Endothelial cell of umbilical vein (primary cell): ENCODE measurements around the gene AGK. TPM values are rescaled to one million over a fixed set of nuclear protein-coding genes. Genes with fewer than 3 reads are reported as not detected.

ENCODE experiments used
- BruUV-seq: library from RNA; stranded (reverse); fragments of 400-500 nt; replicated peaks from 2 replicates; lab custom pipeline; 2021; lab: Mats Ljungman, UMichigan
- CTCF ChIA-PET: fragments of 300-600, 350-600 bp; sonication (Branson Sonifier 250); formaldehyde crosslinking; loops from one replicate; lab custom pipeline; 2021; ENCODE audit warnings: antibody characterized with exemption, inconsistent platforms; lab: Charles Lee
- POLR2A ChIA-PET: fragments of 300-600, 350-600 bp; sonication (Branson Sonifier 250); formaldehyde crosslinking; loops from one replicate; lab custom pipeline; 2021; ENCODE audit warnings: antibody characterized with exemption, inconsistent platforms; lab: Charles Lee
- DNase-seq: peaks from one replicate; pipeline ENCODE4 v3.0.0-alpha.2; 2011; ENCODE audit warnings: low read depth, low spot score
- FAIRE-seq: peaks from 2 replicates; lab custom pipeline; 2011; peaks lifted over from hg19 to GRCh38; lab: Jason Lieb, UNC
- H2AFZ ChIP-seq: 2 replicates; pipeline ENCODE4 v1.6.0; 2012; ENCODE audit warnings: low read depth, low read length, control low read depth, inconsistent platforms
- H3K27ac ChIP-seq: 2 replicates; pipeline ENCODE4 v1.5.1; 2011; ENCODE audit warnings: low read depth, mild to moderate bottlenecking, control low read depth, low read length, moderate library complexity; ENCODE audit not compliant: insufficient read depth
- H3K27me3 ChIP-seq, 2 experiments: 2 replicates each; pipeline versions ENCODE4 v1.6.0 to v1.6.1; 2011; ENCODE audit warnings: low read length in 2 of 2, mixed read lengths in 1 of 2; ENCODE audit not compliant: control insufficient read depth in 2 of 2, insufficient read depth in 2 of 2
- H3K36me3 ChIP-seq, 2 experiments: 2 replicates in 1 of 2; 3 replicates in 1 of 2; pipeline ENCODE4 v1.5.1; 2011; ENCODE audit warnings: low read length in 2 of 2, mild to moderate bottlenecking in 1 of 2, moderate library complexity in 1 of 2; ENCODE audit not compliant: control insufficient read depth in 2 of 2, insufficient read depth in 2 of 2; ENCODE audit errors: extremely low read depth in 1 of 2
- H3K4me1 ChIP-seq: 3 replicates; pipeline ENCODE4 v1.5.1; 2011; ENCODE audit warnings: mild to moderate bottlenecking, low read length; ENCODE audit not compliant: control insufficient read depth, insufficient read depth; ENCODE audit errors: extremely low read depth
- H3K4me2 ChIP-seq: 2 replicates; pipeline ENCODE4 v1.6.1; 2011; ENCODE audit warnings: low read length, control low read depth, mixed read lengths; ENCODE audit not compliant: insufficient read depth
- H3K4me3 ChIP-seq, 3 experiments: fragments of 200-600 bp in 1 of 3; sonication (generic), shearing (Covaris generic) in 1 of 3; replicated peaks in 1 of 3; 2 replicates each; pipeline ENCODE4 v1.5.1; 2011 to 2016; ENCODE audit warnings: control low read depth in 3 of 3, low read length in 3 of 3, mild to moderate bottlenecking in 2 of 3, inconsistent platforms in 1 of 3, low read depth in 1 of 3, moderate library complexity in 1 of 3; ENCODE audit not compliant: insufficient read depth in 1 of 3
- H3K79me2 ChIP-seq: 2 replicates; pipeline ENCODE4 v1.6.0; 2012; ENCODE audit warnings: low read length, inconsistent platforms; ENCODE audit not compliant: control insufficient read depth, insufficient read depth
- H3K9ac ChIP-seq: replicated peaks from 2 replicates; pipeline ENCODE3; 2011; ENCODE audit warnings: low read length, control low read depth; ENCODE audit not compliant: insufficient read depth; ENCODE audit errors: extremely low read depth
- H3K9me1 ChIP-seq: replicated peaks from 3 replicates; pipeline ENCODE4 v1.6.0; 2011; ENCODE audit warnings: mild to moderate bottlenecking, low read length; ENCODE audit not compliant: control insufficient read depth, insufficient read depth; ENCODE audit errors: extremely low read depth
- H3K9me3 ChIP-seq: replicated peaks from 2 replicates; pipeline ENCODE4 v1.5.1; 2012; ENCODE audit warnings: low read length, inconsistent platforms; ENCODE audit not compliant: control insufficient read depth, insufficient read depth
- H4K20me1 ChIP-seq: replicated peaks from 2 replicates; pipeline ENCODE3; 2011; ENCODE audit warnings: mild to moderate bottlenecking, low read length; ENCODE audit not compliant: control insufficient read depth, insufficient read depth; ENCODE audit errors: extremely low read depth
- EZH2 ChIP-seq: IDR thresholded peaks from 2 replicates; pipeline ENCODE4 v1.6.1; 2012; ENCODE audit warnings: borderline replicate concordance, low read depth, mild to moderate bottlenecking, moderate library complexity, low read length, inconsistent platforms; ENCODE audit not compliant: severe bottlenecking
- FOS ChIP-seq: IDR thresholded peaks from 2 replicates; pipeline ENCODE4 v1.6.1; 2011; ENCODE audit warnings: mild to moderate bottlenecking, low read length, moderate library complexity, borderline replicate concordance; ENCODE audit not compliant: insufficient read depth
- GATA2 ChIP-seq: IDR thresholded peaks from 2 replicates; pipeline ENCODE4 v1.7.0; 2011; ENCODE audit warnings: low read depth, mild to moderate bottlenecking, moderate library complexity, mixed read lengths, low read length; ENCODE audit not compliant: insufficient read length, insufficient read depth
- JUN ChIP-seq: IDR thresholded peaks from 2 replicates; pipeline ENCODE4 v1.6.1; 2011; ENCODE audit warnings: borderline replicate concordance, low read depth; ENCODE audit not compliant: insufficient read length, insufficient read depth
- MYC ChIP-seq: IDR thresholded peaks from one replicate; pipeline ENCODE4 v1.6.1; 2011; ENCODE audit warnings: mild to moderate bottlenecking, low read depth, low read length
- POLR2A ChIP-seq: IDR thresholded peaks from 2 replicates; pipeline ENCODE4 v1.6.1; 2012; ENCODE audit warnings: low read depth, mild to moderate bottlenecking, control low read depth, low read length
- POLR2AphosphoS5 ChIP-seq: IDR thresholded peaks from 2 replicates; pipeline ENCODE4 v1.6.1; 2012; ENCODE audit warnings: low read depth, mild to moderate bottlenecking, control low read depth, low read length, moderate library complexity; ENCODE audit not compliant: insufficient read depth
- dilution Hi-C: fragments of 300-500 bp; cut with MboI; formaldehyde crosslinking; loops from one replicate; pipeline ENCODE4 v1.15.0; 2019; ENCODE audit warnings: low sequenced_read_pairs; ENCODE audit not compliant: extremely low pct_ligation_motif_present
- intact Hi-C: fragments of 100-400 bp; cut with micrococcal nuclease; formaldehyde crosslinking; loops from one replicate; pipeline ENCODE4 v1.10.0; 2022
- polyA plus RNA-seq, 4 experiments: library from polyadenylated mRNA; depleted of rRNA in 3 of 4; stranded (reverse) in 3 of 4; unstranded in 1 of 4; fragments of >200 nt; gene quantifications; 2 replicates each; pipeline versions ENCODE4 v1.2.1 to v1.2.3, GENCODE V29; 2011 to 2012; ENCODE audit warnings: missing spikeins in 1 of 4
- total RNA-seq: library from RNA; stranded (reverse); gene quantifications from 2 replicates; pipeline ENCODE4 v1.2.3, GENCODE V29; 2021
- TF ChIP-seq, protein P1 (sequence below): IDR thresholded peaks from 2 replicates; pipeline ENCODE4 v1.6.1; 2011; ENCODE audit not compliant: insufficient read depth, insufficient read length
- TF ChIP-seq, protein P2 (sequence below), 2 donors: IDR thresholded peaks; 1 replicate in 1 of 2; 2 replicates in 1 of 2; pipeline ENCODE4 v1.5.1; 2011; ENCODE audit warnings: low read length in 2 of 2, mild to moderate bottlenecking in 2 of 2, moderate library complexity in 2 of 2, control low read depth in 1 of 2, inconsistent platforms in 1 of 2, low read depth in 1 of 2; ENCODE audit not compliant: insufficient read depth in 1 of 2; ENCODE audit errors: extremely low read depth in 1 of 2

AGK gene
- total and polyA plus RNA-seq, 2 donors (not counting 3 experiments of a cell fraction or from before 2014, with no cell fraction given) = 23.6 to 34.3 TPM

DNA sequence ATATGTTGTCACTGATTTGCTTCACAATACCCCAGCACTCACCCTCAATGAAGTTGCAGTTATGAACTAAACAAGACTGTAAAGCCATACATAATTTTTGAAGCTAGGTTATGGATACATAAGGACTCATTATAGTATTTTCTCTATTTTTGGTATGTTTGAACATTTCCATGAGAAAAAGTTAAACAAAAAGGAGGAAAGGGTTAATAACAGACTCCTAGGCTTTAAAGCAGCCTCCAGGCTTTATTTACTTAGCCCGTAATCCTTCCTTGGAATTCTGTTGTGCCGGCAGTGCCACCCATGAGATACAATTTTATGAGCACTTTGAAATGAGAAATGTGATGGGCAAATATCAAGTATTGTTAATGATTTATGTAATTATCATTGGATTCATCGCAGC, 152.9 kb downstream of the AGK start:
- H3K27me3 ChIP-seq = peaks cover 10 to 18% of the 10 kb centered on the region in 2 experiments
- ChIA-PET CTCF (no interaction called here), POLR2A (no interaction called here)
- H3K79me2 ChIP-seq = peaks cover 12% of the 10 kb centered on the region
- dilution Hi-C loops (no loop called here), intact Hi-C loops (no loop called here)
- no peak overlapping the region for H3K4me2 ChIP-seq
- no peak overlapping the region for H3K27ac ChIP-seq
- FAIRE-seq = no peak
- H3K9ac ChIP-seq = no peak overlapping the region
- no peaks in the 10 kb centered on the region for H3K9me3 ChIP-seq
- no peaks in the 10 kb centered on the region for H3K9me1 ChIP-seq
- DNase-seq = no peak
- no TSS peak for BruUV-seq
- no peak overlapping the region for H3K4me3 ChIP-seq
- no peaks in the 10 kb centered on the region for H4K20me1 ChIP-seq
- no peak overlapping the region for H2AFZ ChIP-seq
- no peaks in the 10 kb centered on the region for H3K36me3 ChIP-seq
- TF ChIP-seq MYC (no peak), JUN (no peak), POLR2A (no peak), EZH2 (no peak), POLR2AphosphoS5 (no peak), FOS (no peak), GATA2 (no peak)
- TF ChIP-seq, protein P1, sequence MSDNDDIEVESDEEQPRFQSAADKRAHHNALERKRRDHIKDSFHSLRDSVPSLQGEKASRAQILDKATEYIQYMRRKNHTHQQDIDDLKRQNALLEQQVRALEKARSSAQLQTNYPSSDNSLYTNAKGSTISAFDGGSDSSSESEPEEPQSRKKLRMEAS = no peak
- TF ChIP-seq, protein P2, sequence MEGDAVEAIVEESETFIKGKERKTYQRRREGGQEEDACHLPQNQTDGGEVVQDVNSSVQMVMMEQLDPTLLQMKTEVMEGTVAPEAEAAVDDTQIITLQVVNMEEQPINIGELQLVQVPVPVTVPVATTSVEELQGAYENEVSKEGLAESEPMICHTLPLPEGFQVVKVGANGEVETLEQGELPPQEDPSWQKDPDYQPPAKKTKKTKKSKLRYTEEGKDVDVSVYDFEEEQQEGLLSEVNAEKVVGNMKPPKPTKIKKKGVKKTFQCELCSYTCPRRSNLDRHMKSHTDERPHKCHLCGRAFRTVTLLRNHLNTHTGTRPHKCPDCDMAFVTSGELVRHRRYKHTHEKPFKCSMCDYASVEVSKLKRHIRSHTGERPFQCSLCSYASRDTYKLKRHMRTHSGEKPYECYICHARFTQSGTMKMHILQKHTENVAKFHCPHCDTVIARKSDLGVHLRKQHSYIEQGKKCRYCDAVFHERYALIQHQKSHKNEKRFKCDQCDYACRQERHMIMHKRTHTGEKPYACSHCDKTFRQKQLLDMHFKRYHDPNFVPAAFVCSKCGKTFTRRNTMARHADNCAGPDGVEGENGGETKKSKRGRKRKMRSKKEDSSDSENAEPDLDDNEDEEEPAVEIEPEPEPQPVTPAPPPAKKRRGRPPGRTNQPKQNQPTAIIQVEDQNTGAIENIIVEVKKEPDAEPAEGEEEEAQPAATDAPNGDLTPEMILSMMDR (IDR thresholded peaks at IDR 0.05; ENCODE audit: extremely low read depth in 1 of 2, insufficient read depth in 1 of 2, low read depth in 1 of 2, low read length in 2 of 2) = no peak
- H3K4me1 ChIP-seq = peaks cover 10% of the 10 kb centered on the region
